Measurements from ENCODE around the gene WASF3. TPM values are rescaled to one million over a fixed set of nuclear protein-coding genes. Genes with fewer than 3 reads are reported as not detected.

The WASF3 gene
- total RNA-seq, 4 donors from 2014 or later, result 1.4 to 13.9 (median 2.8) TPM

GRCh38 chr13:26571518-26571917, 14.0 kb downstream of the WASF3 start:
- Histone ChIP-seq H3K36me3 (no peaks in the 10 kb centered on the region), H3K4me1 (no peaks in the 10 kb centered on the region), H3K27me3 (no peaks in the 10 kb centered on the region), H3K9me3 (no peaks in the 10 kb centered on the region), H3K4me3 (no peak overlapping the region), H3K27ac (no peak overlapping the region)
- TF ChIP-seq CTCF (IDR thresholded peaks at IDR 0.05) (no peak), POLR2A (IDR thresholded peaks at IDR 0.05) (no peak)
- DNase-seq, result no peak
- 62 to 64% methylated on average over 3 of the region's 3 CpGs for WGBS, 2 donors
- intact Hi-C loops (cut with DNase I), result no loop called here

GRCh38 chr13:26575244-26575643, 17.8 kb downstream of the WASF3 start:
- Histone ChIP-seq H3K36me3 (no peaks in the 10 kb centered on the region), H3K4me3 (no peak overlapping the region), H3K27me3 (no peaks in the 10 kb centered on the region), H3K27ac (no peak overlapping the region), H3K4me1 (no peaks in the 10 kb centered on the region), H3K9me3 (no peaks in the 10 kb centered on the region)
- no peak for DNase-seq
- WGBS, 2 donors, result 87 to 92% methylated on average over 2 of the region's 2 CpGs
- intact Hi-C loops (cut with DNase I), result no loop called here
- TF ChIP-seq POLR2A (IDR thresholded peaks at IDR 0.05) (no peak), CTCF (IDR thresholded peaks at IDR 0.05) (no peak)

GRCh38 chr13:26579580-26579979, 22.1 kb downstream of the WASF3 start:
- H3K27me3 ChIP-seq, result no peaks in the 10 kb centered on the region
- intact Hi-C loops (cut with DNase I), result no loop called here
- no peak overlapping the region for H3K27ac ChIP-seq
- WGBS, 2 donors, result 88% methylated on average over 1 of the region's 1 CpG; no CpG with 5 or more reads in 1 of the 2 donors
- H3K4me3 ChIP-seq, result no peak overlapping the region
- DNase-seq, result no peak
- no peaks in the 10 kb centered on the region for H3K4me1 ChIP-seq
- TF ChIP-seq CTCF (IDR thresholded peaks at IDR 0.05) (no peak), POLR2A (IDR thresholded peaks at IDR 0.05) (no peak)
- no peaks in the 10 kb centered on the region for H3K36me3 ChIP-seq
- no peaks in the 10 kb centered on the region for H3K9me3 ChIP-seq

- H3K4me1 ChIP-seq, result no peaks in the 10 kb centered on the region
- DNase-seq, result no peak
- H3K4me3 ChIP-seq, result no peak overlapping the region
- no peaks in the 10 kb centered on the region for H3K36me3 ChIP-seq
- H3K9me3 ChIP-seq, result no peaks in the 10 kb centered on the region
- no peak overlapping the region for H3K27ac ChIP-seq
- H3K27me3 ChIP-seq, result no peaks in the 10 kb centered on the region
- intact Hi-C loops (cut with DNase I), result no loop called here
- TF ChIP-seq POLR2A (IDR thresholded peaks at IDR 0.05) (no peak), CTCF (IDR thresholded peaks at IDR 0.05) (no peak)
- WGBS, 2 donors, result 60 to 63% methylated on average over 1 to 2 of the region's 2 CpGs
These were observed 26.2 kb downstream of the WASF3 start for GRCh38 chr13:26583662-26584061.

- no peak for TF ChIP-seq CTCF (IDR thresholded peaks at IDR 0.05)
- no peak for TF ChIP-seq POLR2A (IDR thresholded peaks at IDR 0.05)
- Histone ChIP-seq H3K27ac (no peak overlapping the region), H3K36me3 (no peaks in the 10 kb centered on the region), H3K9me3 (no peaks in the 10 kb centered on the region), H3K4me1 (no peaks in the 10 kb centered on the region), H3K27me3 (no peaks in the 10 kb centered on the region), H3K4me3 (no peak overlapping the region)
- 79 to 81% methylated on average over 2 of the region's 2 CpGs for WGBS, 2 donors
- intact Hi-C loops (cut with DNase I), result no loop called here
- no peak for DNase-seq
These were observed 27.2 kb downstream of the WASF3 start for GRCh38 chr13:26584713-26585112.

Data from esophagus squamous epithelium (tissue), 5 donors.